NAMALWA (cell line): ENCODE measurements around the gene CWC22.
"Not testable (repeated sequence)": the region's sequence is repeated elsewhere in the genome, so short reads cannot be mapped to it uniquely, and the experiment has no call there.

Experiments
- DNase-seq: peaks from one replicate; pipeline ENCODE4 v3.0.0-alpha.2; 2015; ENCODE audit warnings: low spot score

Gene CWC22

GRCh38 chr2:180003073-180003472, 4.0 kb downstream of the CWC22 start:
- DNase-seq: no peak

- no peak for DNase-seq
Observed at GRCh38 chr2:180002198-180002770, 4.8 kb downstream of the CWC22 start.

- DNase-seq: no peak
Observed at GRCh38 chr2:180001726-180002125, 5.4 kb downstream of the CWC22 start.

GRCh38 chr2:180000434-180000833, 6.7 kb downstream of the CWC22 start:
- no peak for DNase-seq

GRCh38 chr2:179999000-179999399, 8.1 kb downstream of the CWC22 start:
- no peak for DNase-seq

GRCh38 chr2:179995741-179996515, 11.2 kb downstream of the CWC22 start:
- DNase-seq: no peak

- DNase-seq: peak; percentile 56
Observed at GRCh38 chr2:179991344-179991743, 15.8 kb downstream of the CWC22 start.

- DNase-seq: no peak
Observed at GRCh38 chr2:179990676-179991317, 16.3 kb downstream of the CWC22 start.

GRCh38 chr2:179987916-179988315, 19.2 kb downstream of the CWC22 start:
- no peak for DNase-seq

- no peak for DNase-seq
Observed at GRCh38 chr2:179985163-179985820, 21.8 kb downstream of the CWC22 start.

GRCh38 chr2:179983250-179983932, 23.7 kb downstream of the CWC22 start:
- no peak for DNase-seq

GRCh38 chr2:179981085-179981484, 26.0 kb downstream of the CWC22 start:
- DNase-seq: no peak

- no peak for DNase-seq
Observed at GRCh38 chr2:179974761-179975160, 32.3 kb downstream of the CWC22 start.

- DNase-seq: no peak
Observed at GRCh38 chr2:179966778-179967394, 40.2 kb downstream of the CWC22 start.

GRCh38 chr2:179965291-179966258, 41.5 kb downstream of the CWC22 start:
- no peak for DNase-seq

- DNase-seq: no peak
Observed at GRCh38 chr2:179963626-179964025, 43.5 kb downstream of the CWC22 start.

GRCh38 chr2:179958251-179958650, 48.8 kb downstream of the CWC22 start:
- DNase-seq: not testable (repeated sequence)

GRCh38 chr2:179954026-179954425, 53.1 kb downstream of the CWC22 start:
- DNase-seq: no peak

GRCh38 chr2:179953359-179953758, 53.7 kb downstream of the CWC22 start:
- DNase-seq: no peak

GRCh38 chr2:179952658-179953057, 54.4 kb downstream of the CWC22 start:
- no peak for DNase-seq

GRCh38 chr2:179951680-179952079, 55.4 kb downstream of the CWC22 start:
- no peak for DNase-seq
